HepG2 (cell line): ENCODE results near the gene YTHDF1. TPM values are rescaled to one million over a fixed set of nuclear protein-coding genes. Genes with fewer than 3 reads are reported as not detected.
A peak's percentile ranks its signal among the peaks of the same experiment; 100 is the strongest.

Experiments used
- BCL6 ChIP-seq: IDR thresholded peaks from 2 replicates; pipeline ENCODE4 v1.6.1; 2016; ENCODE audit warnings: missing genetic modification reagents, missing compliant biosample characterization
- ETS1 ChIP-seq: sonication (generic); formaldehyde crosslinking; IDR thresholded peaks from 2 replicates; pipeline ENCODE4 v1.4.0; 2020; ENCODE audit warnings: missing genetic modification reagents
- EZH2 ChIP-seq: conservative IDR thresholded peaks from 2 replicates; pipeline ENCODE4 v1.6.1; 2012; ENCODE audit warnings: mild to moderate bottlenecking, low read depth, low read length, moderate library complexity
- FOXO1 ChIP-seq: sonication (generic); formaldehyde crosslinking; IDR thresholded peaks from 2 replicates; pipeline ENCODE4 v1.4.0; 2020; ENCODE audit warnings: missing genetic modification reagents
- HDAC2 ChIP-seq: sonication (generic); formaldehyde crosslinking; IDR thresholded peaks from 2 replicates; pipeline ENCODE4 v1.4.0; 2020; ENCODE audit warnings: missing genetic modification reagents
- HMG20B ChIP-seq: conservative IDR thresholded peaks from 2 replicates; pipeline ENCODE4 v1.6.1; 2016; ENCODE audit warnings: missing genetic modification reagents, missing compliant biosample characterization
- HNF4A ChIP-seq: sonication (generic); formaldehyde crosslinking; IDR thresholded peaks from 2 replicates; pipeline ENCODE4 v1.4.0; 2020; ENCODE audit warnings: missing genetic modification reagents
- MTF1 ChIP-seq: sonication (generic); formaldehyde crosslinking; IDR thresholded peaks from 2 replicates; pipeline ENCODE4 v1.5.0; 2020; ENCODE audit warnings: missing genetic modification reagents
- POLR2AphosphoS2 ChIP-seq: IDR thresholded peaks from 2 replicates; pipeline ENCODE4 v1.6.1; 2011; ENCODE audit warnings: low read depth, low read length, improper control_type of control experiment
- RORA ChIP-seq: sonication (generic); formaldehyde crosslinking; IDR thresholded peaks from 2 replicates; pipeline ENCODE4 v1.5.0; 2020; ENCODE audit warnings: mild to moderate bottlenecking, missing genetic modification reagents, moderate library complexity
- SNRNP70 ChIP-seq: fragments of 200-400 bp; formaldehyde crosslinking; IDR thresholded peaks from 2 replicates; pipeline ENCODE4 v1.6.1; 2017; ENCODE audit warnings: mild to moderate bottlenecking, low read depth, low read length, moderate library complexity
- STAT6 ChIP-seq: sonication (generic); formaldehyde crosslinking; IDR thresholded peaks from 2 replicates; pipeline ENCODE4 v1.4.0; 2020; ENCODE audit warnings: missing genetic modification reagents, mild to moderate bottlenecking, borderline replicate concordance
- ZBTB1 ChIP-seq: sonication (generic); formaldehyde crosslinking; IDR thresholded peaks from 2 replicates; pipeline ENCODE4 v1.4.0; 2020; ENCODE audit warnings: missing genetic modification reagents, borderline replicate concordance
- ZC3H13 ChIP-seq: sonication (generic); formaldehyde crosslinking; IDR thresholded peaks from 2 replicates; pipeline ENCODE4 v1.8.1; 2023; ENCODE audit warnings: mild to moderate bottlenecking, missing genetic modification reagents, moderate library complexity
- ZFP90 ChIP-seq: sonication (generic); formaldehyde crosslinking; IDR thresholded peaks from 2 replicates; pipeline ENCODE4 v1.8.0; 2022; ENCODE audit warnings: missing genetic modification reagents, mild to moderate bottlenecking, inconsistent platforms, borderline replicate concordance
- ZNF580 ChIP-seq: IDR thresholded peaks from 2 replicates; pipeline ENCODE4 v1.6.1; 2016; ENCODE audit warnings: low read depth, borderline replicate concordance
- ZNF839 ChIP-seq: sonication (generic); formaldehyde crosslinking; IDR thresholded peaks from 2 replicates; pipeline ENCODE4 v1.4.0; 2020; ENCODE audit warnings: missing genetic modification reagents, mild to moderate bottlenecking, borderline replicate concordance
- polyA plus RNA-seq, 8 experiments: library from polyadenylated mRNA; depleted of rRNA in 3 of 8; stranded (reverse) in 7 of 8; unstranded in 1 of 8; fragments of >200 nt; fragmentation: Illumina TruSeq in 4 of 8; extraction: Trizol in 4 of 8; gene quantifications; 2 replicates each; pipeline versions ENCODE4 v1.2.1 to v1.2.3, GENCODE V29; 2011 to 2016; ENCODE audit warnings: low read depth in 4 of 8, missing spikeins in 1 of 8, mixed read lengths in 1 of 8; ENCODE audit not compliant: insufficient read depth in 1 of 8
- total RNA-seq, 5 experiments: library from RNA; depleted of rRNA; stranded (reverse); fragments of >200 nt; fragmentation: Illumina TruSeq; extraction: Trizol; gene quantifications; 2 replicates each; pipeline ENCODE4 v1.2.3, GENCODE V29; 2016; ENCODE audit warnings: low read depth in 1 of 5
- TF ChIP-seq, protein P1 (sequence below): sonication (generic); formaldehyde crosslinking; IDR thresholded peaks from 2 replicates; pipeline ENCODE4 v1.5.0; 2020; ENCODE audit warnings: missing genetic modification reagents
- TF ChIP-seq, protein P2 (sequence below): sonication (generic); formaldehyde crosslinking; IDR thresholded peaks from 2 replicates; pipeline ENCODE4 v1.4.0; 2020; ENCODE audit warnings: missing genetic modification reagents, low read depth, mild to moderate bottlenecking, borderline replicate concordance
- TF ChIP-seq, protein P3 (sequence below): sonication (generic); formaldehyde crosslinking; IDR thresholded peaks from 2 replicates; pipeline ENCODE4 v1.5.1; 2020; ENCODE audit warnings: mild to moderate bottlenecking, moderate library complexity, missing genetic modification reagents

Gene YTHDF1
- total and polyA plus RNA-seq, 2 of the 13 experiments (the other 11 are each of a cell fraction or from before 2014, with no cell fraction given), result 34.5 to 37.7 TPM

DNA sequence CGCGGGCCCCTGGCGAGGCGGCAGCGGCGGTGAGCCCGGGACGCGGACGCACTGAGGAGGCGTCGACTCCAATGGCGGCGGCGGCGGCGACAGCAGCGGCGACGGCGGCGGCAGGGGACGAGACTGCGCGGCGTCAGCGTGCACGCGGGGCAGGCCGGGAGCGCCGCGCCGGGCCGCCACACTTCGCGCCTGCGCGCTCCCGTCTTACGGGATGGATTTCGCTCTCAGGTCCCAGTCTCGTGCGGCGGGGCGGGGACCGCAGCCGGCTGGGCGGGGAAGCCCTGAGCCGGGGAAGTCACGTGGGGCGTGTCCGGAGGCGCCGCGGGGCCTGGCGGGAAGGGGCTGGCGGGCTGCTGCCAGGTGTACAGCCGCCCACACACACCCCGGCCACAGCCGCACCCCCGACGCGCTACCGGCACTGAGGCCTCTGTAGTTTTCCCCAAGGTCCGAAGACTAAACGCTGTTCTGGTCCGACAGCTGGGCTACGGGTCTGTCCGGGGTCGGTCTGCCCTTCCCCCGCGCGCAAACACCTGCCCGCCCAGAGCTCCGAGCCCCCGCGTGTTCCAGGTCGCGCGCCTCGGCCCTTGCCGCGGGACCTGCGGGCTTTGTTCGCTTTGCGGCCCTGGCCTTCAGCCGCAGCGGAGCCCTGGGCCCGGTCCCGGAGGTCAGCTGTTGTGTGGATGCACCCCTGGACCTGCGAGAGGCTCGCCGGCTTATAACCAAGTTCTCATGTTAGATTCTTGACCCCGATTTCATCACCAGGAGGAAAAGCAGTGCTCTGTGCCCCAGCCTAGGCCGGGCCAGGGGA is at the start of gene YTHDF1 (continued):
- peak; percentile 74; the same call in 1 of the 2 replicates for TF ChIP-seq HDAC2 (CRISPR knock-in tag)
- TF ChIP-seq HMG20B (CRISPR knock-in tag), result no peak
- TF ChIP-seq EZH2, result peak; percentile 40; the same call in 1 of the 2 replicates
- peak; percentile 80; the same call in 1 of the 2 replicates for TF ChIP-seq ZFP90
- no peak for TF ChIP-seq SNRNP70
- TF ChIP-seq ZBTB1 (CRISPR knock-in tag), result no peak
- TF ChIP-seq MTF1 (CRISPR knock-in tag), result peak; percentile 89
- TF ChIP-seq, protein P1, sequence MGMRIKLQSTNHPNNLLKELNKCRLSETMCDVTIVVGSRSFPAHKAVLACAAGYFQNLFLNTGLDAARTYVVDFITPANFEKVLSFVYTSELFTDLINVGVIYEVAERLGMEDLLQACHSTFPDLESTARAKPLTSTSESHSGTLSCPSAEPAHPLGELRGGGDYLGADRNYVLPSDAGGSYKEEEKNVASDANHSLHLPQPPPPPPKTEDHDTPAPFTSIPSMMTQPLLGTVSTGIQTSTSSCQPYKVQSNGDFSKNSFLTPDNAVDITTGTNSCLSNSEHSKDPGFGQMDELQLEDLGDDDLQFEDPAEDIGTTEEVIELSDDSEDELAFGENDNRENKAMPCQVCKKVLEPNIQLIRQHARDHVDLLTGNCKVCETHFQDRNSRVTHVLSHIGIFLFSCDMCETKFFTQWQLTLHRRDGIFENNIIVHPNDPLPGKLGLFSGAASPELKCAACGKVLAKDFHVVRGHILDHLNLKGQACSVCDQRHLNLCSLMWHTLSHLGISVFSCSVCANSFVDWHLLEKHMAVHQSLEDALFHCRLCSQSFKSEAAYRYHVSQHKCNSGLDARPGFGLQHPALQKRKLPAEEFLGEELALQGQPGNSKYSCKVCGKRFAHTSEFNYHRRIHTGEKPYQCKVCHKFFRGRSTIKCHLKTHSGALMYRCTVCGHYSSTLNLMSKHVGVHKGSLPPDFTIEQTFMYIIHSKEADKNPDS (CRISPR knock-in tag), result peak; percentile 90; the same call in 1 of the 2 replicates
- TF ChIP-seq BCL6 (CRISPR knock-in tag), result 0 out of 2 replicates have a peak, but pooled peaks have one; percentile 20
- no peak for TF ChIP-seq ZC3H13 (CRISPR knock-in tag)
- TF ChIP-seq ETS1 (CRISPR knock-in tag), result no peak
- TF ChIP-seq, protein P2, sequence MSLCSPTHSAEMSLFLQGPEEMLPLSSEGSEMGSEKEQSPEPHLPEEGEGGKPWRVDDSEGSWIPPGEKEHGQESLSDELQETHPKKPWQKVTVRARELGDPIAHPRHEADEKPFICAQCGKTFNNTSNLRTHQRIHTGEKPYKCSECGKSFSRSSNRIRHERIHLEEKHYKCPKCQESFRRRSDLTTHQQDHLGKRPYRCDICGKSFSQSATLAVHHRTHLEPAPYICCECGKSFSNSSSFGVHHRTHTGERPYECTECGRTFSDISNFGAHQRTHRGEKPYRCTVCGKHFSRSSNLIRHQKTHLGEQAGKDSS (CRISPR knock-in tag), result peak; percentile 97
- TF ChIP-seq STAT6, result peak; percentile 17; the same call in 1 of the 2 replicates
- TF ChIP-seq POLR2AphosphoS2, result no peak
- no peak for TF ChIP-seq HNF4A (CRISPR knock-in tag)
- TF ChIP-seq RORA (CRISPR knock-in tag), result no peak
- TF ChIP-seq ZNF839 (CRISPR knock-in tag), result peak; percentile 78; the same call in 1 of the 2 replicates
- TF ChIP-seq FOXO1 (CRISPR knock-in tag), result peak; percentile 78
- peak; percentile 95 for TF ChIP-seq ZNF580 (CRISPR knock-in tag)
- TF ChIP-seq, protein P3, sequence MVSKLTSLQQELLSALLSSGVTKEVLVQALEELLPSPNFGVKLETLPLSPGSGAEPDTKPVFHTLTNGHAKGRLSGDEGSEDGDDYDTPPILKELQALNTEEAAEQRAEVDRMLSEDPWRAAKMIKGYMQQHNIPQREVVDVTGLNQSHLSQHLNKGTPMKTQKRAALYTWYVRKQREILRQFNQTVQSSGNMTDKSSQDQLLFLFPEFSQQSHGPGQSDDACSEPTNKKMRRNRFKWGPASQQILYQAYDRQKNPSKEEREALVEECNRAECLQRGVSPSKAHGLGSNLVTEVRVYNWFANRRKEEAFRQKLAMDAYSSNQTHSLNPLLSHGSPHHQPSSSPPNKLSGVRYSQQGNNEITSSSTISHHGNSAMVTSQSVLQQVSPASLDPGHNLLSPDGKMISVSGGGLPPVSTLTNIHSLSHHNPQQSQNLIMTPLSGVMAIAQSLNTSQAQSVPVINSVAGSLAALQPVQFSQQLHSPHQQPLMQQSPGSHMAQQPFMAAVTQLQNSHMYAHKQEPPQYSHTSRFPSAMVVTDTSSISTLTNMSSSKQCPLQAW (CRISPR knock-in tag), result peak; percentile 94
